ENCODE data around the gene ZNF615.
"Not testable (repeated sequence)": the region's sequence is repeated elsewhere in the genome, so short reads cannot be mapped to it uniquely, and the experiment has no call there.

Gene ZNF615

DNA sequence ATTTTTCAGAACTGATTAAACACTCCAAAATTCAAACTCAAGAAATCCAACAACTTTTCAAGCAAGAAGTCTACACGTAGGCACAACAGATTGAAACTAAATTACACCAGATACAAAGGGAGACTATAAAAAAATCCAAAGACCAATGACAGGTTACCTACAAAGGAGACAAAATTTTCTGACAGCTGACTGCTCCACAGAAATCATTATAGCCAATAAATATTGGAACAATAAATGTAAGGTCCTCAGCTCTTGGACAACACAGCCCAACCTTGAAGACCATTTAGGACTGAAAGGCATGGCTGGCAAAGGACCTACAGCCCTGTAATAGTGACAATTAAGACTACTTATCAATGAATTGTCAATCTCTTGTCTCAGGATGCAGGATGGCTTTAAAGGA lies 37.3 kb downstream of the ZNF615 start:
- Histone ChIP-seq H3K4me2 (ENCODE audit: low read length) (no peak overlapping the region), H3K4me1 (ENCODE audit: control insufficient read depth, low read length) (no peaks in the 10 kb centered on the region), H3K27me3 (ENCODE audit: control insufficient read depth, low read length) (no peaks in the 10 kb centered on the region), H3F3A (ENCODE audit: control insufficient read depth, insufficient read depth) (no peaks in the 10 kb centered on the region), H3K9me3 (ENCODE audit: control insufficient read depth, insufficient read depth, low read length) (peaks cover 38% of the 10 kb centered on the region), H3K27ac (ENCODE audit: low read depth, low read length) (no peak overlapping the region), H3K4me3 (ENCODE audit: low read length) (no peak overlapping the region), H4K20me1 (ENCODE audit: control insufficient read depth, insufficient read depth, low read depth, low read length) (no peaks in the 10 kb centered on the region), H3K36me3 (ENCODE audit: control insufficient read depth, low read length) (peaks cover 27% of the 10 kb centered on the region), H3K79me2 (ENCODE audit: control insufficient read depth, low read length) (no peaks in the 10 kb centered on the region), H3K9me2 (replicated peaks; ENCODE audit: control insufficient read depth, low read length) (no peaks in the 10 kb centered on the region)
- TF ChIP-seq, protein P1, sequence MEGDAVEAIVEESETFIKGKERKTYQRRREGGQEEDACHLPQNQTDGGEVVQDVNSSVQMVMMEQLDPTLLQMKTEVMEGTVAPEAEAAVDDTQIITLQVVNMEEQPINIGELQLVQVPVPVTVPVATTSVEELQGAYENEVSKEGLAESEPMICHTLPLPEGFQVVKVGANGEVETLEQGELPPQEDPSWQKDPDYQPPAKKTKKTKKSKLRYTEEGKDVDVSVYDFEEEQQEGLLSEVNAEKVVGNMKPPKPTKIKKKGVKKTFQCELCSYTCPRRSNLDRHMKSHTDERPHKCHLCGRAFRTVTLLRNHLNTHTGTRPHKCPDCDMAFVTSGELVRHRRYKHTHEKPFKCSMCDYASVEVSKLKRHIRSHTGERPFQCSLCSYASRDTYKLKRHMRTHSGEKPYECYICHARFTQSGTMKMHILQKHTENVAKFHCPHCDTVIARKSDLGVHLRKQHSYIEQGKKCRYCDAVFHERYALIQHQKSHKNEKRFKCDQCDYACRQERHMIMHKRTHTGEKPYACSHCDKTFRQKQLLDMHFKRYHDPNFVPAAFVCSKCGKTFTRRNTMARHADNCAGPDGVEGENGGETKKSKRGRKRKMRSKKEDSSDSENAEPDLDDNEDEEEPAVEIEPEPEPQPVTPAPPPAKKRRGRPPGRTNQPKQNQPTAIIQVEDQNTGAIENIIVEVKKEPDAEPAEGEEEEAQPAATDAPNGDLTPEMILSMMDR (IDR thresholded peaks at IDR 0.05; ENCODE audit: low read depth, low read length, poor library complexity, severe bottlenecking) = no peak
- TF ChIP-seq EZH2phosphoT487 (IDR thresholded peaks at IDR 0.05; ENCODE audit: borderline replicate concordance, low read length) = no peak

DNA sequence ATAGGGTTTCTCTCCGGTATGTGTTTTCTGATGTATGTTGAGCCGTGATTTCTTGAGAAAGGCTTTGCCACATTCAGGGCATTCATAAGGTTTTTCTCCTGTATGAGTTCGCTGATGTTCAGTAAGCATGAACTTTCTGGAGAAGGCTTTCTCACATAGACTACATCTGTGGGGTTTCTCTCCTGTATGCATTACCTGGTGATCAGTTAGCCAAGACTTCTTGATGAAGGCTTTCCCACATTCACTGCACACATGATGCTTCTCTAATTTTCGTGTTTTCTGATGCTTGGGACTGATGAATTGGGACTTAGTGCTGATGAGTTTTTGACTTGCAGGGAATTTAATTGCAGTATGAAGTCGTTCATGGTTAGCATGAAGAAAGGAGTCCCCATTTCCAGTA lies 42.4 kb downstream of the ZNF615 start:
- Histone ChIP-seq H3K4me3 (ENCODE audit: low read length) (no peak overlapping the region), H3K4me1 (ENCODE audit: control insufficient read depth, low read length) (no peaks in the 10 kb centered on the region), H3K36me3 (ENCODE audit: control insufficient read depth, low read length) (peaks cover 18% of the 10 kb centered on the region), H3K9me2 (replicated peaks; ENCODE audit: control insufficient read depth, low read length) (no peaks in the 10 kb centered on the region), H3K4me2 (ENCODE audit: low read length) (no peak overlapping the region), H3F3A (ENCODE audit: control insufficient read depth, insufficient read depth) (no peaks in the 10 kb centered on the region), H3K9me3 (ENCODE audit: control insufficient read depth, insufficient read depth, low read length) (peaks cover 8% of the 10 kb centered on the region; the same call in 1 of the 2 replicates), H3K27me3 (ENCODE audit: control insufficient read depth, low read length) (no peaks in the 10 kb centered on the region), H4K20me1 (ENCODE audit: control insufficient read depth, insufficient read depth, low read depth, low read length) (no peaks in the 10 kb centered on the region), H3K27ac (ENCODE audit: low read depth, low read length) (no peak overlapping the region), H3K79me2 (ENCODE audit: control insufficient read depth, low read length) (no peaks in the 10 kb centered on the region)
- TF ChIP-seq, protein P1 (IDR thresholded peaks at IDR 0.05; ENCODE audit: low read depth, low read length, poor library complexity, severe bottlenecking) = no peak

DNA sequence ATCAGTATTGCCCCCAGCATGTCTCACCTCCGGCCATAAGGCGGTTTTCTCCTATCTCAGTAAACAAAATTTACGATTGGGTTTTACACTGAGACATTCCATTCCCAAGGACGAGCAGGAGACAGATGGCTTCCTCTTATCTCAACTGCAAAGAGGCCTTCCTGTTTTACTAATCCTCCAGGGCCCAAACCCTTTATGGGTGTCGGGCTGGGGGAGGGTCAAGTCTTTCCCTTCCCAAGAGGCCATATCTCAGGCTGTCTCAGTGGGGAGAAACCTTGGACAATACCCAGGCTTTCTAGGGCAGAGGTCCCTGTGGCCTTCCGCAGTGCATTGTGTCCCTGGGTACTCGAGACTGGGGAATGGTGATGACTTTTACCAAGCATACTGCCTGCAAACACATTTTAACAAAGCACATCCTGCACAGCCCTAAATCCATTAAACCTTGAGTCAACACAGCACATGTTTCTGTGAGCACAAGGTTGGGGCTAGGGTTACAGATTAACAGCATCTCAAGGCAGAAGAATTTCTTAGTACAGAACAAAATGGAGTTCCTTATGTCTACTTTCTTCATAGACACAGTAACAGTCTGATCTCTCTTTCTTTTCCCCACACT lies 47.3 kb downstream of the ZNF615 start:
- not testable (repeated sequence) for H3K9me3 ChIP-seq (ENCODE audit: control insufficient read depth, insufficient read depth, low read length); H3K79me2 ChIP-seq (ENCODE audit: control insufficient read depth, low read length); H3K36me3 ChIP-seq (ENCODE audit: control insufficient read depth, low read length); H3K4me1 ChIP-seq (ENCODE audit: control insufficient read depth, low read length); H4K20me1 ChIP-seq (ENCODE audit: control insufficient read depth, insufficient read depth, low read depth, low read length); H3K27ac ChIP-seq (ENCODE audit: low read depth, low read length); H3K4me3 ChIP-seq (ENCODE audit: low read length); H3F3A ChIP-seq (ENCODE audit: control insufficient read depth, insufficient read depth); H3K27me3 ChIP-seq (ENCODE audit: control insufficient read depth, low read length); H3K4me2 ChIP-seq (ENCODE audit: low read length); H3K9me2 ChIP-seq (replicated peaks; ENCODE audit: control insufficient read depth, low read length)

DNA sequence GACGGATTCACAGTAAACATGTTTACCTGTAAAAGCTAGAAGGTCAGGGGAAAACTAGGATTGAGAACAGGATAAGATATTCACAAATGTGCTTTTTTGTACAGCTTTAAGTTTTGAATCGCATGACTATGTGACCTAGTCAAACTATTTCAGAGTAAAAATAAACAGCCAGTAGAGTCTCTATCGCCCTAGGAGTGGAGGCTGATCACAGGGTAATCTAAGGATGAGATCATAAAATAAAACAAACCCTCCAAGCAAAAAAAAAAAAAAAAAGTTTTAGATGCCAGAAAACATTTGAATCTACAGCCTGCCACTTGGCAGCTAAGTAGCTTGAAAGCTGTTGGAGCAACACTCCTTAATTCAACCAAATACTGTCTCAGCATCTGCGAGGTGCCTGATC lies 48.2 kb downstream of the ZNF615 start:
- no peaks in the 10 kb centered on the region for H3K9me3 ChIP-seq (ENCODE audit: control insufficient read depth, insufficient read depth, low read length)
- no peaks in the 10 kb centered on the region for H3K36me3 ChIP-seq (ENCODE audit: control insufficient read depth, low read length)
- no peak overlapping the region for H3K27ac ChIP-seq (ENCODE audit: low read depth, low read length)
- no peaks in the 10 kb centered on the region for H3K79me2 ChIP-seq (ENCODE audit: control insufficient read depth, low read length)
- H3K4me3 ChIP-seq (ENCODE audit: low read length) = no peak overlapping the region
- H3K27me3 ChIP-seq (ENCODE audit: control insufficient read depth, low read length) = no peaks in the 10 kb centered on the region
- H3F3A ChIP-seq (ENCODE audit: control insufficient read depth, insufficient read depth) = no peaks in the 10 kb centered on the region
- no peak overlapping the region for H3K4me2 ChIP-seq (ENCODE audit: low read length)
- H3K9me2 ChIP-seq (replicated peaks; ENCODE audit: control insufficient read depth, low read length) = no peaks in the 10 kb centered on the region
- no peaks in the 10 kb centered on the region for H3K4me1 ChIP-seq (ENCODE audit: control insufficient read depth, low read length)
- no peak for TF ChIP-seq EZH2phosphoT487 (IDR thresholded peaks at IDR 0.05; ENCODE audit: borderline replicate concordance, low read length)
- TF ChIP-seq, protein P1 (IDR thresholded peaks at IDR 0.05; ENCODE audit: low read depth, low read length, poor library complexity, severe bottlenecking) = no peak
- H4K20me1 ChIP-seq (ENCODE audit: control insufficient read depth, insufficient read depth, low read depth, low read length) = no peaks in the 10 kb centered on the region

DNA sequence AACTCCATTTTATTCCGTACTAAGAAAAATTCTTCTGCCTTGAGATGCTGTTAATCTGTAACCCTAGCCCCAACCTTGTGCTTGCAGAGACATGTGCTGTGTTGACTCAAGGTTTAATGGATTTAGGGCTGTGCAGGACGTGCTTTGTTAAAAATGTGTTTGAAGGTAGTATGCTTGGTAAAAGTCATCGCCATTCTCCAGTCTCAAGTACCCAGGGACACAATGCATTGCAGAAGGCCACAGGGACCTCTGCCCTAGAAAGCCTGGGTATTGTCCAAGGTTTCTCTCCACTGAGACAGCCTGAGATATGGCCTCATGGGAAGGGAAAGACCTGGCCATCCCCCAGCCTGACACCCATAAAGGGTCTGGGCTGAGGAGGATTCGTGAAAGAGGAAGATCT lies 50.2 kb downstream of the ZNF615 start:
- not testable (repeated sequence) for H3K36me3 ChIP-seq (ENCODE audit: control insufficient read depth, low read length); H3K27ac ChIP-seq (ENCODE audit: low read depth, low read length); H3K79me2 ChIP-seq (ENCODE audit: control insufficient read depth, low read length); H3K4me1 ChIP-seq (ENCODE audit: control insufficient read depth, low read length); H3K9me3 ChIP-seq (ENCODE audit: control insufficient read depth, insufficient read depth, low read length); H3K4me3 ChIP-seq (ENCODE audit: low read length); H3K4me2 ChIP-seq (ENCODE audit: low read length); H3K27me3 ChIP-seq (ENCODE audit: control insufficient read depth, low read length); H3K9me2 ChIP-seq (replicated peaks; ENCODE audit: control insufficient read depth, low read length); H4K20me1 ChIP-seq (ENCODE audit: control insufficient read depth, insufficient read depth, low read depth, low read length); H3F3A ChIP-seq (ENCODE audit: control insufficient read depth, insufficient read depth)
